ENCODE measurements around the gene UNC50.

GRCh38 chr2:98586551-98587140 lies 21.7 kb upstream of the UNC50 start:
- TF ChIP-seq, protein P1, sequence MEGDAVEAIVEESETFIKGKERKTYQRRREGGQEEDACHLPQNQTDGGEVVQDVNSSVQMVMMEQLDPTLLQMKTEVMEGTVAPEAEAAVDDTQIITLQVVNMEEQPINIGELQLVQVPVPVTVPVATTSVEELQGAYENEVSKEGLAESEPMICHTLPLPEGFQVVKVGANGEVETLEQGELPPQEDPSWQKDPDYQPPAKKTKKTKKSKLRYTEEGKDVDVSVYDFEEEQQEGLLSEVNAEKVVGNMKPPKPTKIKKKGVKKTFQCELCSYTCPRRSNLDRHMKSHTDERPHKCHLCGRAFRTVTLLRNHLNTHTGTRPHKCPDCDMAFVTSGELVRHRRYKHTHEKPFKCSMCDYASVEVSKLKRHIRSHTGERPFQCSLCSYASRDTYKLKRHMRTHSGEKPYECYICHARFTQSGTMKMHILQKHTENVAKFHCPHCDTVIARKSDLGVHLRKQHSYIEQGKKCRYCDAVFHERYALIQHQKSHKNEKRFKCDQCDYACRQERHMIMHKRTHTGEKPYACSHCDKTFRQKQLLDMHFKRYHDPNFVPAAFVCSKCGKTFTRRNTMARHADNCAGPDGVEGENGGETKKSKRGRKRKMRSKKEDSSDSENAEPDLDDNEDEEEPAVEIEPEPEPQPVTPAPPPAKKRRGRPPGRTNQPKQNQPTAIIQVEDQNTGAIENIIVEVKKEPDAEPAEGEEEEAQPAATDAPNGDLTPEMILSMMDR (IDR thresholded peaks at IDR 0.05; ENCODE audit: insufficient read depth, low read length, poor library complexity, severe bottlenecking): no peak
- no peak for TF ChIP-seq EZH2phosphoT487 (conservative IDR thresholded peaks at IDR 0.05; ENCODE audit: low read length)

All from SU-DHL-6 (cell line).